Peyer's patch (tissue), 4 donors: ENCODE results near the gene NUBP1.

Experiments used
- CTCF ChIP-seq, 6 experiments: fragments of 450-650 bp in 4 of 6; fragments of 200-600 bp in 2 of 6; sonication (generic) in 1 of 6; IDR thresholded peaks; one replicate each; pipeline ENCODE4 v1.5.1; 2017 to 2019; ENCODE audit warnings: antibody characterized with exemption in 6 of 6, mild to moderate bottlenecking in 3 of 6, moderate library complexity in 1 of 6
- POLR2A ChIP-seq, 2 donors: fragments of 450-650 bp; IDR thresholded peaks; one replicate each; pipeline ENCODE4 v1.5.1; 2017; ENCODE audit warnings: antibody characterized with exemption in 2 of 2, mild to moderate bottlenecking in 2 of 2, moderate library complexity in 2 of 2

GRCh38 chr16:10769381-10769780 is 25.7 kb downstream of the NUBP1 start:
- TF ChIP-seq CTCF (IDR thresholded peaks at IDR 0.05) (no peak), POLR2A (IDR thresholded peaks at IDR 0.05) (no peak)
